Suprapubic skin (tissue), 4 donors: ENCODE data around the gene ZNF692.

Experiments used
- EP300 ChIP-seq: sonication (generic); formaldehyde crosslinking; IDR thresholded peaks from one replicate; pipeline ENCODE4 v1.6.1; 2017; ENCODE audit warnings: antibody characterized with exemption
- POLR2A ChIP-seq, 2 donors: fragments of 450-650 bp; IDR thresholded peaks; one replicate each; pipeline ENCODE4 v1.6.1; 2017; ENCODE audit warnings: antibody characterized with exemption in 2 of 2, mild to moderate bottlenecking in 2 of 2, moderate library complexity in 2 of 2
- POLR2AphosphoS5 ChIP-seq, 3 donors: sonication (generic); formaldehyde crosslinking; IDR thresholded peaks; one replicate each; pipeline ENCODE4 v1.6.1; 2017; ENCODE audit warnings: antibody characterized with exemption in 3 of 3
- TF ChIP-seq, protein P1 (sequence below), 2 donors: fragments of 200-600 bp in 1 of 2; fragments of 450-650 bp in 1 of 2; sonication (generic) in 1 of 2; IDR thresholded peaks; one replicate each; pipeline ENCODE4 v1.5.1; 2016 to 2019; ENCODE audit warnings: antibody characterized with exemption in 2 of 2, mild to moderate bottlenecking in 1 of 2, moderate library complexity in 1 of 2

DNA sequence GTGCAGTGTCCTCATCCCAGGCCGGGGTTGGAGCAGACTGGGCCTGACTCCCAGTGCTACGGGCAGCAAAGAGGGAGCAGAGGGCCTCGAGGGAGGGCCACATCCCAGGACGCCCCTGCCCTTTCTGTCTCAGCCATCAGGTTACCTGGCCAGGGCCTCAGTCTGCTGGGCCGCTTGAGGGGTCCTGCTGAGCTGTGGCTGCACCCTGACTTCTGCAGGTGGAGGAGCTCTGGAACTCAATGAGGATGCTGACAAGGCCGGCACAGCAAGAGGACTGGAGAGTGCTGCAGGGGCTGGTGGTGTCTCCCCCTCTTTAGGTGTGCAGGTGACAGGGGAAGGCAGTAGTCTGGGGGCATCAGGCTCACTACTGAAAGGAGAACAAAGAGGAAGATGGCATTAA, 3.3 kb downstream of the ZNF692 start:
- TF ChIP-seq POLR2AphosphoS5 (IDR thresholded peaks at IDR 0.05): no peak
- TF ChIP-seq, protein P1, sequence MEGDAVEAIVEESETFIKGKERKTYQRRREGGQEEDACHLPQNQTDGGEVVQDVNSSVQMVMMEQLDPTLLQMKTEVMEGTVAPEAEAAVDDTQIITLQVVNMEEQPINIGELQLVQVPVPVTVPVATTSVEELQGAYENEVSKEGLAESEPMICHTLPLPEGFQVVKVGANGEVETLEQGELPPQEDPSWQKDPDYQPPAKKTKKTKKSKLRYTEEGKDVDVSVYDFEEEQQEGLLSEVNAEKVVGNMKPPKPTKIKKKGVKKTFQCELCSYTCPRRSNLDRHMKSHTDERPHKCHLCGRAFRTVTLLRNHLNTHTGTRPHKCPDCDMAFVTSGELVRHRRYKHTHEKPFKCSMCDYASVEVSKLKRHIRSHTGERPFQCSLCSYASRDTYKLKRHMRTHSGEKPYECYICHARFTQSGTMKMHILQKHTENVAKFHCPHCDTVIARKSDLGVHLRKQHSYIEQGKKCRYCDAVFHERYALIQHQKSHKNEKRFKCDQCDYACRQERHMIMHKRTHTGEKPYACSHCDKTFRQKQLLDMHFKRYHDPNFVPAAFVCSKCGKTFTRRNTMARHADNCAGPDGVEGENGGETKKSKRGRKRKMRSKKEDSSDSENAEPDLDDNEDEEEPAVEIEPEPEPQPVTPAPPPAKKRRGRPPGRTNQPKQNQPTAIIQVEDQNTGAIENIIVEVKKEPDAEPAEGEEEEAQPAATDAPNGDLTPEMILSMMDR (IDR thresholded peaks at IDR 0.05): no peak
- TF ChIP-seq POLR2A (IDR thresholded peaks at IDR 0.05): no peak
- no peak for TF ChIP-seq EP300
